Peyer's patch (tissue), 4 donors: ENCODE measurements around the gene TRHDE. TPM values are rescaled to one million over a fixed set of nuclear protein-coding genes. Genes with fewer than 3 reads are reported as not detected.

Experiments used
- DNase-seq, 3 donors: peaks; one replicate each; pipeline ENCODE4 v3.0.0-alpha.2; 2017 to 2019
- H3K27ac ChIP-seq, 4 donors: fragments of 200-600 bp; sonication (generic); one replicate each; pipeline ENCODE4 v1.5.1; 2016 to 2019
- H3K27me3 ChIP-seq, 2 donors: fragments of 200-600 bp; sonication (generic); one replicate each; pipeline ENCODE4 v1.5.1; 2019
- H3K36me3 ChIP-seq, 3 donors: fragments of 200-600 bp; sonication (generic); one replicate each; pipeline ENCODE4 v1.5.1; 2016 to 2019
- H3K4me1 ChIP-seq, 4 donors: fragments of 200-600 bp; sonication (generic); one replicate each; pipeline ENCODE4 v1.5.1; 2016 to 2019
- H3K4me3 ChIP-seq, 4 donors: fragments of 200-600 bp; sonication (generic); 1 replicate in 3 of 4; 2 replicates in 1 of 4; pipeline ENCODE4 v1.5.1; 2016 to 2019; ENCODE audit warnings: mild to moderate bottlenecking in 1 of 4
- H3K9me3 ChIP-seq, 4 donors: fragments of 200-600 bp; sonication (generic); one replicate each; pipeline ENCODE4 v1.5.1; 2016 to 2019; ENCODE audit warnings: mild to moderate bottlenecking in 1 of 4
- POLR2A ChIP-seq, 2 donors: fragments of 450-650 bp; IDR thresholded peaks; one replicate each; pipeline ENCODE4 v1.5.1; 2017; ENCODE audit warnings: antibody characterized with exemption in 2 of 2, mild to moderate bottlenecking in 2 of 2, moderate library complexity in 2 of 2
- total RNA-seq, 4 donors: library from RNA; depleted of rRNA; stranded (reverse); fragments of >200 nt; gene quantifications; one replicate each; pipeline ENCODE4 v1.1.0, GENCODE V29; 2016
- TF ChIP-seq, protein P1 (sequence below), 6 experiments: fragments of 450-650 bp in 4 of 6; fragments of 200-600 bp in 2 of 6; sonication (generic) in 1 of 6; IDR thresholded peaks; one replicate each; pipeline ENCODE4 v1.5.1; 2017 to 2019; ENCODE audit warnings: antibody characterized with exemption in 6 of 6, mild to moderate bottlenecking in 3 of 6, moderate library complexity in 1 of 6

The TRHDE gene
- total RNA-seq, 4 donors from 2014 or later: 3.3 to 23.8 (median 15.2) TPM

GRCh38 chr12:72499244-72499643 is 227.1 kb downstream of the TRHDE start:
- TF ChIP-seq POLR2A (IDR thresholded peaks at IDR 0.05): no peak
- TF ChIP-seq, protein P1, sequence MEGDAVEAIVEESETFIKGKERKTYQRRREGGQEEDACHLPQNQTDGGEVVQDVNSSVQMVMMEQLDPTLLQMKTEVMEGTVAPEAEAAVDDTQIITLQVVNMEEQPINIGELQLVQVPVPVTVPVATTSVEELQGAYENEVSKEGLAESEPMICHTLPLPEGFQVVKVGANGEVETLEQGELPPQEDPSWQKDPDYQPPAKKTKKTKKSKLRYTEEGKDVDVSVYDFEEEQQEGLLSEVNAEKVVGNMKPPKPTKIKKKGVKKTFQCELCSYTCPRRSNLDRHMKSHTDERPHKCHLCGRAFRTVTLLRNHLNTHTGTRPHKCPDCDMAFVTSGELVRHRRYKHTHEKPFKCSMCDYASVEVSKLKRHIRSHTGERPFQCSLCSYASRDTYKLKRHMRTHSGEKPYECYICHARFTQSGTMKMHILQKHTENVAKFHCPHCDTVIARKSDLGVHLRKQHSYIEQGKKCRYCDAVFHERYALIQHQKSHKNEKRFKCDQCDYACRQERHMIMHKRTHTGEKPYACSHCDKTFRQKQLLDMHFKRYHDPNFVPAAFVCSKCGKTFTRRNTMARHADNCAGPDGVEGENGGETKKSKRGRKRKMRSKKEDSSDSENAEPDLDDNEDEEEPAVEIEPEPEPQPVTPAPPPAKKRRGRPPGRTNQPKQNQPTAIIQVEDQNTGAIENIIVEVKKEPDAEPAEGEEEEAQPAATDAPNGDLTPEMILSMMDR (IDR thresholded peaks at IDR 0.05): no peak
- Histone ChIP-seq H3K4me1 (no peaks in the 10 kb centered on the region), H3K27ac (no peak overlapping the region), H3K4me3 (no peak overlapping the region), H3K36me3 (no peaks in the 10 kb centered on the region), H3K27me3 (no peaks in the 10 kb centered on the region), H3K9me3 (no peaks in the 10 kb centered on the region)
- no peak for DNase-seq

- Histone ChIP-seq H3K9me3 (no peaks in the 10 kb centered on the region), H3K27me3 (no peaks in the 10 kb centered on the region), H3K4me1 (no peaks in the 10 kb centered on the region), H3K4me3 (no peak overlapping the region), H3K36me3 (no peaks in the 10 kb centered on the region), H3K27ac (no peak overlapping the region)
- no peak for DNase-seq
- TF ChIP-seq, protein P1 (IDR thresholded peaks at IDR 0.05): no peak
- no peak for TF ChIP-seq POLR2A (IDR thresholded peaks at IDR 0.05)
Observed at GRCh38 chr12:72502546-72502945, 230.4 kb downstream of the TRHDE start.

- no peak for DNase-seq
- Histone ChIP-seq H3K27ac (no peak overlapping the region), H3K9me3 (no peaks in the 10 kb centered on the region), H3K36me3 (no peaks in the 10 kb centered on the region), H3K27me3 (no peaks in the 10 kb centered on the region), H3K4me1 (no peaks in the 10 kb centered on the region), H3K4me3 (no peak overlapping the region)
- TF ChIP-seq POLR2A (IDR thresholded peaks at IDR 0.05): no peak
- TF ChIP-seq, protein P1 (IDR thresholded peaks at IDR 0.05): no peak
Observed at GRCh38 chr12:72505227-72505626, 233.1 kb downstream of the TRHDE start.

GRCh38 chr12:72509891-72510290 is 237.7 kb downstream of the TRHDE start:
- Histone ChIP-seq H3K36me3 (no peaks in the 10 kb centered on the region), H3K27me3 (no peaks in the 10 kb centered on the region), H3K9me3 (no peaks in the 10 kb centered on the region), H3K4me1 (no peaks in the 10 kb centered on the region), H3K27ac (no peak overlapping the region), H3K4me3 (no peak overlapping the region)
- no peak for TF ChIP-seq POLR2A (IDR thresholded peaks at IDR 0.05)
- TF ChIP-seq, protein P1 (IDR thresholded peaks at IDR 0.05): no peak
- DNase-seq: no peak

DNA sequence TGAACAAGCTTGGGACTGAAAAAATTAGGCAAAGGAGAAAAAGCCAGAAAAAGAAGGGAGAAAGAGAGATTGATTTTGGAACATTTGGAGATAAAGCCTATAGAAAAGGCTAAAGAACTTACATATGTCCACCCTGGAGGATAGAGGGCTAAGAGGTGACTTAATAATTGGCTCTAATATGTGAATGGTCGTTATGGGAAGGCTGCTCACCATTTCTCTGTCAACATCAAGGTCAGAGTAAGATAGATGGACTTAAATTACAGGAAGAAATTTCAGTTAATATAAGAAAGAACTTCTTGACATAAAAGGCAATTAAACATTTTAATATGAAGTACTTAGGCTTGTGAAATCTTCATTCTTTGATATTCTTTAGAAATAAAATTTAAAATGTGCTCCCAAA is 238.6 kb downstream of the TRHDE start:
- no peak for DNase-seq
- TF ChIP-seq, protein P1 (IDR thresholded peaks at IDR 0.05): no peak
- TF ChIP-seq POLR2A (IDR thresholded peaks at IDR 0.05): no peak
- H3K9me3 ChIP-seq: no peaks in the 10 kb centered on the region
- no peaks in the 10 kb centered on the region for H3K27me3 ChIP-seq
- no peaks in the 10 kb centered on the region for H3K4me1 ChIP-seq
- H3K4me3 ChIP-seq: no peak overlapping the region
- no peak overlapping the region for H3K27ac ChIP-seq
- H3K36me3 ChIP-seq: no peaks in the 10 kb centered on the region

DNA sequence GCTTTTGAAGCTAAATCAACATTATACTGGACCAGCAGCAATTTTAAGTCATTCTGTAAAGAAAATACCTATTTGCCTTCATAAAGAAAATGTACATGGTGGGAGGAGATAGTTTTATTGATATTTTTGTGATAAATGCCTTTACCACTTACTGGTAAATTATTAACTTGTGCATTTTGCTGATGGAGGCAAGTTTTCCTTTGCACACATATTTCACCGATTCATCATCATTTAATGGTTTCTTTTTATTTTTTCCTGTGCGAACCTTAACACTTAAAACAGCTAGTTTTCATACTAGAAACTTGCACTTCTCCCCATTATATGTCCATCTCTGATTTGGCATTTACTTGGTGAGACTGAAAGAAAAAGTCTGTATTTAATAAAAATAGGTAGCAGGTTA is 239.3 kb downstream of the TRHDE start:
- no peak for DNase-seq
- no peaks in the 10 kb centered on the region for H3K36me3 ChIP-seq
- no peak for TF ChIP-seq POLR2A (IDR thresholded peaks at IDR 0.05)
- TF ChIP-seq, protein P1 (IDR thresholded peaks at IDR 0.05): no peak
- no peaks in the 10 kb centered on the region for H3K4me1 ChIP-seq
- H3K27ac ChIP-seq: no peak overlapping the region
- H3K27me3 ChIP-seq: no peaks in the 10 kb centered on the region
- no peaks in the 10 kb centered on the region for H3K9me3 ChIP-seq
- no peak overlapping the region for H3K4me3 ChIP-seq
